Endothelial cell of umbilical vein (primary cell): ENCODE measurements around the gene NT5C1A. TPM values are rescaled to one million over a fixed set of nuclear protein-coding genes. Genes with fewer than 3 reads are reported as not detected.

ENCODE experiments used
- BruUV-seq: library from RNA; stranded (reverse); fragments of 400-500 nt; replicated peaks from 2 replicates; lab custom pipeline; 2021; lab: Mats Ljungman, UMichigan
- CTCF ChIA-PET: fragments of 300-600, 350-600 bp; sonication (Branson Sonifier 250); formaldehyde crosslinking; loops from one replicate; lab custom pipeline; 2021; ENCODE audit warnings: antibody characterized with exemption, inconsistent platforms; lab: Charles Lee
- POLR2A ChIA-PET: fragments of 300-600, 350-600 bp; sonication (Branson Sonifier 250); formaldehyde crosslinking; loops from one replicate; lab custom pipeline; 2021; ENCODE audit warnings: antibody characterized with exemption, inconsistent platforms; lab: Charles Lee
- DNase-seq: peaks from one replicate; pipeline ENCODE4 v3.0.0-alpha.2; 2011; ENCODE audit warnings: low read depth, low spot score
- FAIRE-seq: peaks from 2 replicates; lab custom pipeline; 2011; peaks lifted over from hg19 to GRCh38; lab: Jason Lieb, UNC
- H2AFZ ChIP-seq: 2 replicates; pipeline ENCODE4 v1.6.0; 2012; ENCODE audit warnings: low read depth, low read length, control low read depth, inconsistent platforms
- H3K27ac ChIP-seq: 2 replicates; pipeline ENCODE4 v1.5.1; 2011; ENCODE audit warnings: low read depth, mild to moderate bottlenecking, control low read depth, low read length, moderate library complexity; ENCODE audit not compliant: insufficient read depth
- H3K27me3 ChIP-seq, 2 experiments: 2 replicates each; pipeline versions ENCODE4 v1.6.0 to v1.6.1; 2011; ENCODE audit warnings: low read length in 2 of 2, mixed read lengths in 1 of 2; ENCODE audit not compliant: control insufficient read depth in 2 of 2, insufficient read depth in 2 of 2
- H3K36me3 ChIP-seq, 2 experiments: 2 replicates in 1 of 2; 3 replicates in 1 of 2; pipeline ENCODE4 v1.5.1; 2011; ENCODE audit warnings: low read length in 2 of 2, mild to moderate bottlenecking in 1 of 2, moderate library complexity in 1 of 2; ENCODE audit not compliant: control insufficient read depth in 2 of 2, insufficient read depth in 2 of 2; ENCODE audit errors: extremely low read depth in 1 of 2
- H3K4me1 ChIP-seq: 3 replicates; pipeline ENCODE4 v1.5.1; 2011; ENCODE audit warnings: mild to moderate bottlenecking, low read length; ENCODE audit not compliant: control insufficient read depth, insufficient read depth; ENCODE audit errors: extremely low read depth
- H3K4me2 ChIP-seq: 2 replicates; pipeline ENCODE4 v1.6.1; 2011; ENCODE audit warnings: low read length, control low read depth, mixed read lengths; ENCODE audit not compliant: insufficient read depth
- H3K4me3 ChIP-seq, 3 experiments: fragments of 200-600 bp in 1 of 3; sonication (generic), shearing (Covaris generic) in 1 of 3; replicated peaks in 1 of 3; 2 replicates each; pipeline ENCODE4 v1.5.1; 2011 to 2016; ENCODE audit warnings: control low read depth in 3 of 3, low read length in 3 of 3, mild to moderate bottlenecking in 2 of 3, inconsistent platforms in 1 of 3, low read depth in 1 of 3, moderate library complexity in 1 of 3; ENCODE audit not compliant: insufficient read depth in 1 of 3
- H3K79me2 ChIP-seq: 2 replicates; pipeline ENCODE4 v1.6.0; 2012; ENCODE audit warnings: low read length, inconsistent platforms; ENCODE audit not compliant: control insufficient read depth, insufficient read depth
- H3K9ac ChIP-seq: replicated peaks from 2 replicates; pipeline ENCODE3; 2011; ENCODE audit warnings: low read length, control low read depth; ENCODE audit not compliant: insufficient read depth; ENCODE audit errors: extremely low read depth
- H3K9me1 ChIP-seq: replicated peaks from 3 replicates; pipeline ENCODE4 v1.6.0; 2011; ENCODE audit warnings: mild to moderate bottlenecking, low read length; ENCODE audit not compliant: control insufficient read depth, insufficient read depth; ENCODE audit errors: extremely low read depth
- H3K9me3 ChIP-seq: replicated peaks from 2 replicates; pipeline ENCODE4 v1.5.1; 2012; ENCODE audit warnings: low read length, inconsistent platforms; ENCODE audit not compliant: control insufficient read depth, insufficient read depth
- H4K20me1 ChIP-seq: replicated peaks from 2 replicates; pipeline ENCODE3; 2011; ENCODE audit warnings: mild to moderate bottlenecking, low read length; ENCODE audit not compliant: control insufficient read depth, insufficient read depth; ENCODE audit errors: extremely low read depth
- CTCF ChIP-seq, 2 donors: IDR thresholded peaks; 1 replicate in 1 of 2; 2 replicates in 1 of 2; pipeline ENCODE4 v1.5.1; 2011; ENCODE audit warnings: low read length in 2 of 2, mild to moderate bottlenecking in 2 of 2, moderate library complexity in 2 of 2, control low read depth in 1 of 2, inconsistent platforms in 1 of 2, low read depth in 1 of 2; ENCODE audit not compliant: insufficient read depth in 1 of 2; ENCODE audit errors: extremely low read depth in 1 of 2
- EZH2 ChIP-seq: IDR thresholded peaks from 2 replicates; pipeline ENCODE4 v1.6.1; 2012; ENCODE audit warnings: borderline replicate concordance, low read depth, mild to moderate bottlenecking, moderate library complexity, low read length, inconsistent platforms; ENCODE audit not compliant: severe bottlenecking
- FOS ChIP-seq: IDR thresholded peaks from 2 replicates; pipeline ENCODE4 v1.6.1; 2011; ENCODE audit warnings: mild to moderate bottlenecking, low read length, moderate library complexity, borderline replicate concordance; ENCODE audit not compliant: insufficient read depth
- GATA2 ChIP-seq: IDR thresholded peaks from 2 replicates; pipeline ENCODE4 v1.7.0; 2011; ENCODE audit warnings: low read depth, mild to moderate bottlenecking, moderate library complexity, mixed read lengths, low read length; ENCODE audit not compliant: insufficient read length, insufficient read depth
- JUN ChIP-seq: IDR thresholded peaks from 2 replicates; pipeline ENCODE4 v1.6.1; 2011; ENCODE audit warnings: borderline replicate concordance, low read depth; ENCODE audit not compliant: insufficient read length, insufficient read depth
- MYC ChIP-seq: IDR thresholded peaks from one replicate; pipeline ENCODE4 v1.6.1; 2011; ENCODE audit warnings: mild to moderate bottlenecking, low read depth, low read length
- POLR2A ChIP-seq: IDR thresholded peaks from 2 replicates; pipeline ENCODE4 v1.6.1; 2012; ENCODE audit warnings: low read depth, mild to moderate bottlenecking, control low read depth, low read length
- POLR2AphosphoS5 ChIP-seq: IDR thresholded peaks from 2 replicates; pipeline ENCODE4 v1.6.1; 2012; ENCODE audit warnings: low read depth, mild to moderate bottlenecking, control low read depth, low read length, moderate library complexity; ENCODE audit not compliant: insufficient read depth
- dilution Hi-C: fragments of 300-500 bp; cut with MboI; formaldehyde crosslinking; loops from one replicate; pipeline ENCODE4 v1.15.0; 2019; ENCODE audit warnings: low sequenced_read_pairs; ENCODE audit not compliant: extremely low pct_ligation_motif_present
- intact Hi-C: fragments of 100-400 bp; cut with micrococcal nuclease; formaldehyde crosslinking; loops from one replicate; pipeline ENCODE4 v1.10.0; 2022
- polyA plus RNA-seq, 4 experiments: library from polyadenylated mRNA; depleted of rRNA in 3 of 4; stranded (reverse) in 3 of 4; unstranded in 1 of 4; fragments of >200 nt; gene quantifications; 2 replicates each; pipeline versions ENCODE4 v1.2.1 to v1.2.3, GENCODE V29; 2011 to 2012; ENCODE audit warnings: missing spikeins in 1 of 4
- total RNA-seq: library from RNA; stranded (reverse); gene quantifications from 2 replicates; pipeline ENCODE4 v1.2.3, GENCODE V29; 2021
- TF ChIP-seq, protein P1 (sequence below): IDR thresholded peaks from 2 replicates; pipeline ENCODE4 v1.6.1; 2011; ENCODE audit not compliant: insufficient read depth, insufficient read length

Gene NT5C1A
- total and polyA plus RNA-seq, 2 donors (not counting 3 experiments of a cell fraction or from before 2014, with no cell fraction given), result not detected

- no peak overlapping the region for H3K4me3 ChIP-seq
- peaks cover 61 to 63% of the 10 kb centered on the region in 2 experiments for H3K27me3 ChIP-seq
- FAIRE-seq (no peak), DNase-seq (no peak)
- CTCF ChIA-PET, result interaction anchor here (0.9 kb wide), 1 partner anchor 12 kb away, joined by 4 read pairs; the partner anchor contains the start of gene NT5C1A
- intact Hi-C loops, result no loop called here
- no peaks in the 10 kb centered on the region for H4K20me1 ChIP-seq
- H3K4me1 ChIP-seq, result no peaks in the 10 kb centered on the region
- no peak overlapping the region for H2AFZ ChIP-seq
- POLR2A ChIA-PET, result no interaction called here
- no peak for TF ChIP-seq MYC
- TF ChIP-seq, protein P1, sequence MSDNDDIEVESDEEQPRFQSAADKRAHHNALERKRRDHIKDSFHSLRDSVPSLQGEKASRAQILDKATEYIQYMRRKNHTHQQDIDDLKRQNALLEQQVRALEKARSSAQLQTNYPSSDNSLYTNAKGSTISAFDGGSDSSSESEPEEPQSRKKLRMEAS, result no peak
- no peak for TF ChIP-seq GATA2
- TF ChIP-seq CTCF (IDR thresholded peaks at IDR 0.05; ENCODE audit: extremely low read depth in 1 of 2, insufficient read depth in 1 of 2, low read depth in 1 of 2, low read length in 2 of 2), result no peak
- TF ChIP-seq EZH2, result no peak
- no peak for TF ChIP-seq JUN
- TF ChIP-seq POLR2AphosphoS5, result no peak
- no peak for TF ChIP-seq FOS
- TF ChIP-seq POLR2A, result no peak
- no peaks in the 10 kb centered on the region for H3K36me3 ChIP-seq
- H3K27ac ChIP-seq, result no peak overlapping the region
- no peaks in the 10 kb centered on the region for H3K9me3 ChIP-seq
- H3K4me2 ChIP-seq, result no peak overlapping the region
- no peaks in the 10 kb centered on the region for H3K79me2 ChIP-seq
- no peaks in the 10 kb centered on the region for H3K9me1 ChIP-seq
- BruUV-seq, result no TSS peak
- H3K9ac ChIP-seq, result no peak overlapping the region
- dilution Hi-C loops, result no loop called here
These were observed 12.4 kb upstream of the NT5C1A start for GRCh38 chr1:39684313-39684664.
